Stimulated activated CD8-positive, alpha-beta memory T cell treated with anti-CD3 and anti-CD28 coated beads, Interleukin-15, amount 100 ng/mL, for 1 hour (primary cell): ENCODE results near the gene CTSD.
"Not testable (repeated sequence)": the region's sequence is repeated elsewhere in the genome, so short reads cannot be mapped to it uniquely, and the experiment has no call there.

Experiments used
- DNase-seq: peaks from one replicate; pipeline ENCODE4 v3.0.0-alpha.2; 2020; ENCODE audit warnings: low read depth

The CTSD gene

GRCh38 chr11:1770061-1770460, 6.3 kb upstream of the CTSD start:
- DNase-seq, result no peak

- not testable (repeated sequence) for DNase-seq
Observed at GRCh38 chr11:1769304-1769936, 5.7 kb upstream of the CTSD start.

GRCh38 chr11:1768141-1768469, 4.4 kb upstream of the CTSD start:
- no peak for DNase-seq

GRCh38 chr11:1767399-1768140, 3.8 kb upstream of the CTSD start:
- no peak for DNase-seq

GRCh38 chr11:1766719-1767398, 3.1 kb upstream of the CTSD start:
- DNase-seq, result no peak

GRCh38 chr11:1765871-1766718, 2.4 kb upstream of the CTSD start:
- no peak for DNase-seq

GRCh38 chr11:1763336-1763795, 361 bp downstream of the CTSD start:
- no peak for DNase-seq

GRCh38 chr11:1762537-1763302, 1.0 kb downstream of the CTSD start:
- no peak for DNase-seq

GRCh38 chr11:1761857-1762536, 1.7 kb downstream of the CTSD start:
- DNase-seq, result no peak

- no peak for DNase-seq
Observed at GRCh38 chr11:1761110-1761856, 2.4 kb downstream of the CTSD start.

- DNase-seq, result no peak
Observed at GRCh38 chr11:1760351-1761109, 3.2 kb downstream of the CTSD start.

- no peak for DNase-seq
Observed at GRCh38 chr11:1759851-1760220, 3.9 kb downstream of the CTSD start.

GRCh38 chr11:1759151-1759850, 4.4 kb downstream of the CTSD start:
- DNase-seq, result no peak

GRCh38 chr11:1758611-1759150, 5.0 kb downstream of the CTSD start:
- DNase-seq, result no peak

- DNase-seq, result no peak
Observed at GRCh38 chr11:1757861-1758610, 5.7 kb downstream of the CTSD start.

GRCh38 chr11:1756791-1757771, 6.6 kb downstream of the CTSD start:
- DNase-seq, result no peak
